GM23248 (cell line): ENCODE measurements around the gene PTPRD. TPM values are rescaled to one million over a fixed set of nuclear protein-coding genes. Genes with fewer than 3 reads are reported as not detected.

Experiments
- DNase-seq: peaks from one replicate; pipeline ENCODE4 v3.0.0-alpha.2; 2015
- H2AFZ ChIP-seq: fragments of 200-600 bp; sonication (generic); 2 replicates; pipeline ENCODE4 v1.6.1; 2016; ENCODE audit warnings: antibody characterized with exemption
- H3F3A ChIP-seq: fragments of 200-600 bp; sonication (generic); 2 replicates; pipeline ENCODE4 v1.6.1; 2016; ENCODE audit warnings: mild to moderate bottlenecking, antibody characterized with exemption, mixed run types; ENCODE audit not compliant: insufficient read depth
- H3K27ac ChIP-seq: fragments of 200-600 bp; sonication (generic); 2 replicates; pipeline ENCODE4 v1.5.1; 2016; ENCODE audit warnings: mild to moderate bottlenecking
- H3K27me3 ChIP-seq: fragments of 200-600 bp; sonication (generic); replicated peaks from 2 replicates; pipeline ENCODE4 v1.6.1; 2016; ENCODE audit warnings: mild to moderate bottlenecking; ENCODE audit not compliant: insufficient read depth
- H3K36me3 ChIP-seq: fragments of 200-600 bp; sonication (generic); 2 replicates; pipeline ENCODE4 v1.6.1; 2016; ENCODE audit warnings: low read depth, mild to moderate bottlenecking
- H3K4me1 ChIP-seq: fragments of 200-600 bp; sonication (generic); 2 replicates; pipeline ENCODE4 v1.6.1; 2016; ENCODE audit warnings: mild to moderate bottlenecking; ENCODE audit not compliant: insufficient read depth
- H3K4me2 ChIP-seq: fragments of 200-600 bp; sonication (generic); one replicate; pipeline ENCODE4 v1.6.1; 2016; ENCODE audit warnings: mild to moderate bottlenecking; ENCODE audit not compliant: unreplicated experiment
- H3K4me3 ChIP-seq: fragments of 200-600 bp; sonication (generic); 2 replicates; pipeline ENCODE4 v1.5.1; 2016; ENCODE audit warnings: mild to moderate bottlenecking
- H3K79me2 ChIP-seq: fragments of 200-600 bp; sonication (generic); 2 replicates; pipeline ENCODE4 v1.6.1; 2016; ENCODE audit warnings: mild to moderate bottlenecking; ENCODE audit not compliant: insufficient read depth
- H3K9ac ChIP-seq: fragments of 200-600 bp; sonication (generic); 2 replicates; pipeline ENCODE4 v1.6.1; 2016; ENCODE audit warnings: mild to moderate bottlenecking
- H3K9me2 ChIP-seq: fragments of 200-600 bp; sonication (generic); 2 replicates; pipeline ENCODE4 v1.6.1; 2016; ENCODE audit warnings: mixed run types, mild to moderate bottlenecking, moderate library complexity; ENCODE audit not compliant: insufficient read depth
- H3K9me3 ChIP-seq: fragments of 200-600 bp; sonication (generic); one replicate; pipeline ENCODE4 v1.6.1; 2017; ENCODE audit warnings: low read depth
- H4K20me1 ChIP-seq: fragments of 200-600 bp; sonication (generic); 2 replicates; pipeline ENCODE4 v1.6.0; 2016; ENCODE audit not compliant: insufficient read depth
- EZH2 ChIP-seq: fragments of 200-600 bp; sonication (generic); IDR thresholded peaks from 2 replicates; pipeline ENCODE4 v1.6.1; 2018; ENCODE audit warnings: antibody characterized with exemption, mild to moderate bottlenecking; ENCODE audit not compliant: insufficient read depth, poor library complexity, severe bottlenecking
- EZH2phosphoT487 ChIP-seq: fragments of 200-600 bp; sonication (generic); IDR thresholded peaks from 2 replicates; pipeline ENCODE4 v1.6.1; 2018; ENCODE audit warnings: antibody characterized with exemption, moderate library complexity, mild to moderate bottlenecking, low read depth; ENCODE audit not compliant: insufficient read depth
- WGBS, 2 experiments: methylation state at CpG; one replicate each; pipeline ENCODE4 v1.1.6; 2015 to 2017; ENCODE audit warnings: low lambda C conversion rate in 2 of 2, low coverage in 1 of 2; ENCODE audit errors: missing lambda C conversion rate in 2 of 2; 5-methylcytosine and 5-hydroxymethylcytosine counted together
- in situ Hi-C: fragments of 300-500 bp; cut with MboI; formaldehyde crosslinking; loops from 2 replicates; pipeline ENCODE4 v1.15.0; 2020
- polyA plus RNA-seq: library from polyadenylated mRNA; unstranded; fragments of >200 nt; fragmentation: Nextera tagmentation; extraction: Ambion mirVana; gene quantifications from 2 replicates; pipeline ENCODE4 v1.2.1, GENCODE V29; 2016
- total RNA-seq: library from RNA; depleted of rRNA; stranded (reverse); fragments of >200 nt; shearing (Covaris generic); gene quantifications from 2 replicates; pipeline ENCODE4 v1.2.3, GENCODE V29; 2014

The PTPRD gene
- total and polyA plus RNA-seq, 2 experiments from 2014 or later = 0.05 TPM; not detected in 1

DNA sequence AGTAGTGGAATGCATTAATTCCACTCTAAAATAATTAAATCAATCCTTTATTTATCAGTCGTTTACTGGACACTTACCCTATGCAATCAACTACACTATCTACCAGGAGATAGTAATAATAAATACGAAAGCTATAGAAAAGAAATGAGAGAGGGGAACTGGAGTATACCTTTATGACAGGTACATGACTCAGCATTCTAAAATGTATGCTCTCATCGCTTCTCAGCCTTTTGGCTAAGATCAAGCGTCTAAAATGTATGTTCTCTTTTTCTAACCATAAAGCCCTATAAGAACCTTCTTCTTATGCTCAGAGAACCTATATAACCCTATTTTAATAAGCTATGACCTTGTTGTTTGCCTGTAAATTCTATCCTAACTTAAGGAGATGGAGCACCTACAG, 2059.4 kb downstream of the PTPRD start:
- no peak for DNase-seq
- Histone ChIP-seq H3K36me3 (no peaks in the 10 kb centered on the region), H3K9ac (no peak overlapping the region), H3K79me2 (no peaks in the 10 kb centered on the region), H3K4me1 (no peaks in the 10 kb centered on the region), H3K4me2 (no peak overlapping the region), H2AFZ (no peak overlapping the region), H3K9me2 (no peaks in the 10 kb centered on the region), H4K20me1 (no peaks in the 10 kb centered on the region), H3K27me3 (no peaks in the 10 kb centered on the region), H3K9me3 (no peaks in the 10 kb centered on the region), H3K4me3 (no peak overlapping the region), H3F3A (no peaks in the 10 kb centered on the region), H3K27ac (no peak overlapping the region)
- no peak for TF ChIP-seq EZH2phosphoT487
- TF ChIP-seq EZH2 = no peak
- WGBS, 2 experiments = 51 to 57% methylated on average over 4 of the region's 4 CpGs
- in situ Hi-C loops = no loop called here

DNA sequence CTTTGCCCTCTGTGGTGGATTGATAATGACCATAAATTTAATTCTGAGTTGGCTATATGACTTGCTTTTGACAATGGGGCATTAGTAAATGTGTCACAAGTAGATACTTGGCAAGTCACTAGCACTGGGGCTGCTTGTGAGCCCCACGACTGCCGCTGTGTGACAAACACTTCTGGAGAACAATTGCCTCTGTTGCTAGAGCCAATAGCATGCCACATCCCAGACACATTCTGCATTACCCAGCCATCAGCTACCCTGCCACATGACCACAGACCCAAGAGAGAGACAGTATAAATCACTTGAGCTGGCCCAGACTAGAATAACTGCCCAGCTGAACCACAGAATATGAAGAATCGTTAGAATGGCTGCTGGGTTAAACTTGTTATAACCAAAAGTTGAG, 2060.1 kb downstream of the PTPRD start:
- WGBS, 2 experiments = 23 to 32% methylated on average over 3 of the region's 3 CpGs
- Histone ChIP-seq H4K20me1 (no peaks in the 10 kb centered on the region), H3K79me2 (no peaks in the 10 kb centered on the region), H3K27me3 (no peaks in the 10 kb centered on the region), H3K4me3 (no peak overlapping the region), H3K9ac (no peak overlapping the region), H3K36me3 (no peaks in the 10 kb centered on the region), H2AFZ (no peak overlapping the region), H3K9me3 (no peaks in the 10 kb centered on the region), H3K4me1 (no peaks in the 10 kb centered on the region), H3K27ac (no peak overlapping the region), H3K9me2 (no peaks in the 10 kb centered on the region), H3K4me2 (no peak overlapping the region), H3F3A (no peaks in the 10 kb centered on the region)
- in situ Hi-C loops = no loop called here
- TF ChIP-seq EZH2phosphoT487 (no peak), EZH2 (no peak)
- no peak for DNase-seq

DNA sequence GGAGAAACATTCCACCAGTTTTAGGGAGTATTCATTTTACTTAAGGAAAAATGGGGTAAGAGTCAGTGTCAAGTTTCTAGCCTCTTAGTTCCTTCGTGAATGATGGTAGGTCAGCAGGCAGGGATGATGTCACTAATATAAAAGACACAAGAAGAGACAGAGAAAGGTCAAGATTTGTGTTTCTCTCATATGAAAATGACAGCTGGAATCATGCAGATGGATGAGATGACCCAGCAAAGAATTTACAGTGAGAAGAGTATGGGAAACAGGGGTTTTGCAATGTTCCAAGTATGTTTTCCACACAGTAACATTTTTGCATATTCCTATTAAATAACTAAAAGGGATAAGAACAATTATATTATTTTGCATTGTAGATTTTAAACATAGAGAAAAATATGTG, 2063.6 kb downstream of the PTPRD start:
- no peaks in the 10 kb centered on the region for H3F3A ChIP-seq
- no peaks in the 10 kb centered on the region for H3K36me3 ChIP-seq
- H3K27me3 ChIP-seq = no peaks in the 10 kb centered on the region
- no peaks in the 10 kb centered on the region for H3K9me2 ChIP-seq
- no peaks in the 10 kb centered on the region for H3K4me1 ChIP-seq
- no peaks in the 10 kb centered on the region for H4K20me1 ChIP-seq
- no peak overlapping the region for H3K27ac ChIP-seq
- 22 to 28% methylated on average over 1 of the region's 1 CpG for WGBS, 2 experiments
- no peak for DNase-seq
- TF ChIP-seq EZH2 = no peak
- no peak for TF ChIP-seq EZH2phosphoT487
- H3K4me2 ChIP-seq = no peak overlapping the region
- in situ Hi-C loops = no loop called here
- H2AFZ ChIP-seq = no peak overlapping the region
- no peak overlapping the region for H3K4me3 ChIP-seq
- no peak overlapping the region for H3K9ac ChIP-seq
- H3K9me3 ChIP-seq = no peaks in the 10 kb centered on the region
- H3K79me2 ChIP-seq = no peaks in the 10 kb centered on the region

DNA sequence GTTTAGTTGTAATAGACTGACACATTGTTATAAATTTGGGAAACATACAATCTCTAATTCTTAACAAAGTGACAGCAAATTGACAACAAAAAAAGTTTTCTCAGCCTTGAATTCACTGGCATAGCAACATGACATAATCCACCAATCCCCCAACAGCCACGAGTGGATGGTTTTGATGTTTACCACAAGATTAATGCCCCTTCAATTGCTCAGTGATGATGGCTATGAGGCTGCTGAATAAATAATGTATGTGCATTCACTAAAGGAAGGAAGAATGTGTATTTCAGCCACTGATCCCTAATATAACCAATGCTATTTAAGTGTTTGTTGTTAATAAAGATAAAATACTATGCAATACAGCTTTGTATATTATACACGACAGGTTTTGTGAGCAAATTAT, 2069.6 kb downstream of the PTPRD start:
- H3K9me2 ChIP-seq = no peaks in the 10 kb centered on the region
- H3K4me1 ChIP-seq = no peaks in the 10 kb centered on the region
- TF ChIP-seq EZH2 = no peak
- H3K79me2 ChIP-seq = no peaks in the 10 kb centered on the region
- H3F3A ChIP-seq = no peaks in the 10 kb centered on the region
- no peaks in the 10 kb centered on the region for H4K20me1 ChIP-seq
- WGBS, 2 experiments = 2 to 11% methylated on average over 2 of the region's 2 CpGs
- H3K9ac ChIP-seq = no peak overlapping the region
- in situ Hi-C loops = no loop called here
- no peaks in the 10 kb centered on the region for H3K36me3 ChIP-seq
- DNase-seq = no peak
- H2AFZ ChIP-seq = no peak overlapping the region
- H3K27me3 ChIP-seq = no peaks in the 10 kb centered on the region
- no peak overlapping the region for H3K4me2 ChIP-seq
- H3K4me3 ChIP-seq = no peak overlapping the region
- no peaks in the 10 kb centered on the region for H3K9me3 ChIP-seq
- no peak overlapping the region for H3K27ac ChIP-seq

DNA sequence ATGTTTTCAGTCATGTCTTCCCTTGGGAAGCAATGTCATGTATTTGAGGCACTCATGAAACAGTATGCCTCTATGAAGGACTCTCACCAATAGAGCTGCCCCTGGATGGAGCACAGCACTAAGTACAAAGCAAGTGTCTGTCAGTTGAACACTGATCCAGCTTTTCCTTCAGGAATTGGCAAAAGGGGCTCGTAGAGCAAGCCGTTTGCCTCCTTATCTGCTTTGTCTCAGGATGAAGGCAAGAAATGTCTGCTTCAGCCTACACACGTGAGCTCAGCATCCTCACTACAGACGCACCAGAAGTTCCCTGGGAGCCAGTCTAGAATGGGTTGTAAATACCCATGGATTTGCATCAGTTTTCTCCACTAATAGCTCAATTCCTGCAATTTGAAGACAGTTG, 2070.3 kb downstream of the PTPRD start:
- Histone ChIP-seq H3K9me3 (no peaks in the 10 kb centered on the region), H3F3A (no peaks in the 10 kb centered on the region), H2AFZ (no peak overlapping the region), H3K9me2 (no peaks in the 10 kb centered on the region), H3K27ac (no peak overlapping the region), H3K27me3 (no peaks in the 10 kb centered on the region), H3K9ac (no peak overlapping the region), H3K4me2 (no peak overlapping the region), H3K36me3 (no peaks in the 10 kb centered on the region), H3K79me2 (no peaks in the 10 kb centered on the region), H3K4me3 (no peak overlapping the region), H3K4me1 (no peaks in the 10 kb centered on the region), H4K20me1 (no peaks in the 10 kb centered on the region)
- TF ChIP-seq EZH2phosphoT487 (no peak), EZH2 (no peak)
- no peak for DNase-seq
- in situ Hi-C loops = no loop called here
- 4 to 11% methylated on average over 4 of the region's 4 CpGs for WGBS, 2 experiments
